Activated CD4-positive, alpha-beta T cell treated with anti-CD3 and anti-CD28 coated beads for 4 hours (primary cell): ENCODE results near the gene UBQLN2.
"Not testable (repeated sequence)": the region's sequence is repeated elsewhere in the genome, so short reads cannot be mapped to it uniquely, and the experiment has no call there.

Experiments
- DNase-seq, 2 donors: peaks; one replicate each; pipeline ENCODE4 v3.0.0-alpha.2; 2020

The UBQLN2 gene

GRCh38 chrX:56563231-56564161 is at the start of gene UBQLN2:
Gene UBQLN2, plus strand, starts transcription at chrX:56563627. Its CDS starts 247 bp downstream, at chrX:56563874.
- peak; percentile 75 to 76 for DNase-seq

- DNase-seq = no peak
Measured at GRCh38 chrX:56519642-56520041, 43.8 kb upstream of the UBQLN2 start.

- not testable (repeated sequence) for DNase-seq
Measured at GRCh38 chrX:56529482-56530007, 33.9 kb upstream of the UBQLN2 start.

DNA sequence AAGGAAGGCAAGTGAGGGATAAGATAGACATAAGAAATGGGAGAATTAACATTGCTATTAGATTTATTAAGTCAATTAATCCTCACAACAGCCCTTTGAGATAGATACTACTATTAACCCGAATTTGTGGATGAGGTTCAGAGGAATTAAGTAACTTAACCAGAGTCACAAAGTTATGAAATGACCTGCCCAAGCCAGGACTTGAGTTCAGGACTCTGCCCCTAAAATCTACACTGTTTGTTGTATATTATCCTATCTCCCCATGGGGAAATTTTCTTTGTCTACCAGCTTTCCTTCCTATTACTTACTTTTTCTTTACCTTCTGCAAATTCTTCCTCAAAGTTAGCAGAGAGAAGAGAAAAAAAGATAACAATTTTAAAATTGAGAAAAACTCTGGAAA is 33.4 kb upstream of the UBQLN2 start:
- DNase-seq = no peak

GRCh38 chrX:56550667-56551066 is 12.8 kb upstream of the UBQLN2 start:
- no peak for DNase-seq

GRCh38 chrX:56554870-56555269 is 8.6 kb upstream of the UBQLN2 start:
- no peak for DNase-seq

DNA sequence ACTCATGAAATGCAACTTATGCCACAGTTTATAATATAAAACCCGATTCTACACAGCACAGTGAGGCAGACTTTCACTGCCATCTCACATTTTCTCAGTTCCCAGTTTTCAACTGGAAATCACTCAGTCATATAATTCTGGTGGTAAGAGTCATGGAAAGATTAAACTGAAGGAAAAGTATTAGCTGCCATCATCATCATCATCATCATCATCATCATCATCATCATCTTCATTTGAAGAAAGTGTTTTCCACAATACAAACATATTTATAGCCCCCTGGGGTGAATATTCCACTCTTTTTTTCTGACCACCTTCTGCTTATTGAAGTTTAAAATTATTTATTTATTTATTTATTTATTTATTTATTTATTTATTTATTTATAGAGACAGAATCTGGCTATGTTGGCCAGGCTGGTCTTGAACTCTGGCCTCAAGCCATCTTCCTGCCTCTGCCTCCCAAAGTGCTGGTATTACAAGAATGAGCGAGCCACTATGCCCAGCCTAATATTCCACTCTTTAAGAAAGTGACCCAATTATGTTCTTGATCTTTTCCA is 6.0 kb upstream of the UBQLN2 start:
- no peak for DNase-seq

GRCh38 chrX:56564164-56564885 is 898 bp downstream of the UBQLN2 start:
- DNase-seq = peak; percentile 9

GRCh38 chrX:56564921-56565840 is 1.8 kb downstream of the UBQLN2 start:
- DNase-seq = peak in 1 of 2 donors; percentile 1

DNA sequence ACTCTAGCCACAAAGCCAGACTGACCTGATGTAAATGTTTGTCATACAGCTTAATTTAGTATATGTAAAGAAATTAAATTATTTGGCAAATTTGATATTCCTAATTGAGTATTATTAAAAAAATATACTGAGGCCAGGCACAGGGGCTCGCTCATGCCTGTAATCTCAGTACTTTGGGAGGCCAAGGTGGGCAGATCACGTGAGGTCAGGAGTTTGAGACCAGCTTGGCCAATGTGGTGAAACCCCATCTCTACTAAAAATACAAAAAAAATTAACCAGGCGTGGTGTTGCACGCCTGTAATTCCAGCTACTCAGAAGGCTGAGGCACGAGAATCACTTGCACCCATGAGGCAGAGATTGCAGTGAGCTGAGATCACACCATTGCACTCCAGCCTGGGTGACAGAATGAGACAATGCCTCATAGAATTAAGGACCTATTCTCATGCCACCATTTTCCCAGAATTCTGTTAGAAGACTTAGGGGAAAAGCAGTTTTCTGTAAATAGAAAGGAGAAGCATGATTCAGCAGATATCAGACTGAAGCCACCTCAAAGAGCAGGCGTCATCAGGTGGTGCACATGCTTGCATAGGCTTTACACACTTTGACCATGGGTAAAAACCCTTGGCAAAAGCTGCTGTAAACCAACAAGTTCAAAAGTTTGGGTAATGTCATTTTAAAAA is 6.1 kb downstream of the UBQLN2 start:
- no peak for DNase-seq

GRCh38 chrX:56572975-56573374 is 9.5 kb downstream of the UBQLN2 start:
- no peak for DNase-seq

- DNase-seq = no peak
Measured at GRCh38 chrX:56574861-56575260, 11.4 kb downstream of the UBQLN2 start.

GRCh38 chrX:56576721-56577120 is 13.3 kb downstream of the UBQLN2 start:
- no peak for DNase-seq

- no peak for DNase-seq
Measured at GRCh38 chrX:56588397-56589188, 25.2 kb downstream of the UBQLN2 start.

GRCh38 chrX:56591830-56592229 is 28.4 kb downstream of the UBQLN2 start:
- not testable (repeated sequence) for DNase-seq

DNA sequence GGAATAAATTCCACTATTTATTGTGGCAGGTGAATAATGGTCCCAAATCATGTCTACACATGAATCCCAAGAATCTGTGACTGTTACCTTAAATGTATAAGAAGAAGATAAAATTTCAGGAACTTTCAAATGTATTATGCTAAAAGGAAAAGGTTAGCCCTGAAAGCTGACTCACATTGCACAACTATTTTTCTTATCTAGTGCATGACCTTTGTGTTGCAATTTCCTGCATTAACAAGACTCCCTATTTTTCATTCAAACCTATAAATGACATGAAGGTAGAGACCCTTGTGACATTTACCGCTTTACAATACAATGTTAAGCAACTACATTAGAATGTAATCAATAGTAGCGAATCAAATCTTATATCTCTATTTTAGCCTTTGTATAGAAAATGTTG is 36.7 kb downstream of the UBQLN2 start:
- no peak for DNase-seq

GRCh38 chrX:56600987-56601386 is 37.6 kb downstream of the UBQLN2 start:
- DNase-seq = no peak

GRCh38 chrX:56615282-56615681 is 51.9 kb downstream of the UBQLN2 start:
- no peak for DNase-seq
